GM23338 (cell line): ENCODE measurements around the gene PDXK.

Experiments
- CREB1 ChIP-seq: fragments of 250-450 bp; sonication (Bioruptor Pico); IDR thresholded peaks from 2 replicates; pipeline ENCODE4 v1.5.0; 2020; ENCODE audit warnings: low read depth, mild to moderate bottlenecking, moderate library complexity
- EZH2 ChIP-seq: fragments of 200-600 bp; sonication (generic); IDR thresholded peaks from one replicate; pipeline ENCODE4 v1.8.0; 2017; ENCODE audit warnings: antibody characterized with exemption, mild to moderate bottlenecking, low read depth; ENCODE audit not compliant: unreplicated experiment
- EZH2phosphoT487 ChIP-seq: fragments of 200-600 bp; sonication (generic); IDR thresholded peaks from one replicate; pipeline ENCODE4 v1.8.1; 2018; ENCODE audit warnings: antibody characterized with exemption; ENCODE audit not compliant: unreplicated experiment
- JUNB ChIP-seq: IDR thresholded peaks from one replicate; pipeline ENCODE4 v1.6.1; 2016; ENCODE audit warnings: antibody characterized with exemption; ENCODE audit not compliant: unreplicated experiment
- POLR2AphosphoS5 ChIP-seq: IDR thresholded peaks from 2 replicates; pipeline ENCODE4 v1.6.1; 2016; ENCODE audit warnings: antibody characterized with exemption, low read depth
- STAT1 ChIP-seq: IDR thresholded peaks from one replicate; pipeline ENCODE4 v1.6.1; 2016; ENCODE audit warnings: antibody characterized with exemption; ENCODE audit not compliant: unreplicated experiment
- ZNF114 ChIP-seq: fragments of 250-450 bp; sonication (Bioruptor Pico); IDR thresholded peaks from 2 replicates; pipeline ENCODE4 v1.5.0; 2020; ENCODE audit warnings: mild to moderate bottlenecking, moderate library complexity
- ZNF331 ChIP-seq: fragments of 250-450 bp; sonication (Bioruptor Pico); IDR thresholded peaks from 2 replicates; pipeline ENCODE4 v1.5.0; 2020; ENCODE audit warnings: low read depth, mild to moderate bottlenecking, moderate library complexity
- TF ChIP-seq, protein P1 (sequence below), 2 experiments: fragments of 200-600 bp in 1 of 2; sonication (generic) in 1 of 2; conservative IDR thresholded peaks; 2 replicates each; pipeline versions ENCODE4 v1.5.1 to v1.6.1; 2016 to 2017; ENCODE audit warnings: antibody characterized with exemption in 2 of 2, low read depth in 2 of 2, mild to moderate bottlenecking in 2 of 2, moderate library complexity in 1 of 2
- TF ChIP-seq, protein P2 (sequence below): IDR thresholded peaks from one replicate; pipeline ENCODE4 v1.6.1; 2018; ENCODE audit warnings: antibody characterized with exemption; ENCODE audit not compliant: unreplicated experiment
- TF ChIP-seq, protein P3 (sequence below): IDR thresholded peaks from 2 replicates; pipeline ENCODE4 v1.6.1; 2016; ENCODE audit warnings: antibody characterized with exemption
- TF ChIP-seq, protein P4 (sequence below): fragments of 250-450 bp; sonication (Bioruptor Pico); IDR thresholded peaks from 2 replicates; pipeline ENCODE4 v1.5.0; 2020; ENCODE audit warnings: mild to moderate bottlenecking, moderate library complexity

DNA sequence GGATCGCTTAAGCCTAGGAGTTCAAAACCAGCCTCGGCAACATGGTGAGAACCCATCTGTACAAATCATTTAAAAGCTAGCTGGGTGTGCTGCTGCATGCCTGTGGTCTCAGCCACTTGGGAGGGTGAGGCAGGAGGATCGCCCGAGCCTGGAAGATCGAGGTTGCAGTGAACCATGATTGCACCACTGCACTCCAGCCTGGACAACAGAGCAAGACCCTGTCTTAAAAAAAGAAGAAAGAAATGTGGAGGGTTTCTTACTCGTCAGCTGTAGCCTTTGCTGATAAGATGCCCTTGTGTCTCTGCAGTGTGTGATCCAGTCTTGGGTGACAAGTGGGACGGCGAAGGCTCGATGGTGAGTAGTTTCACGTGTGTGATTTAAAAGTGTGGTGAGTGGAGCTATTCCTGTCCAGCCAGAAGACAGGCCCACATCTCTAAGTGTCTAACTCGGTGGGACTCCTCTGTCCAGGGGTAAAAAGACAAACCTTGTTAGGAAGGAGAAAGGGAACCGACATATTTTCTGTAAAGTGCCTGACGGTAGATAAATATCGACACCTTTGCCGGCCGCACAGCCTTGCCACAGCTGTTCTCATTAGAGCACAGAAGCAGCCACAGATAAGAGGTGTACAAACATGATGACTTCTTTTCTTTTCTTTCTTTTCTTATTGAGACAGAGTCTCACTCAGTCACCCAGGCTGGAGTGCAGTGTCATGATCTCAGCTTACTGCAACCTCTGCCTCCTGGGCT lies 27.0 kb downstream of the PDXK start:
- TF ChIP-seq EZH2, result no peak
- TF ChIP-seq, protein P1, sequence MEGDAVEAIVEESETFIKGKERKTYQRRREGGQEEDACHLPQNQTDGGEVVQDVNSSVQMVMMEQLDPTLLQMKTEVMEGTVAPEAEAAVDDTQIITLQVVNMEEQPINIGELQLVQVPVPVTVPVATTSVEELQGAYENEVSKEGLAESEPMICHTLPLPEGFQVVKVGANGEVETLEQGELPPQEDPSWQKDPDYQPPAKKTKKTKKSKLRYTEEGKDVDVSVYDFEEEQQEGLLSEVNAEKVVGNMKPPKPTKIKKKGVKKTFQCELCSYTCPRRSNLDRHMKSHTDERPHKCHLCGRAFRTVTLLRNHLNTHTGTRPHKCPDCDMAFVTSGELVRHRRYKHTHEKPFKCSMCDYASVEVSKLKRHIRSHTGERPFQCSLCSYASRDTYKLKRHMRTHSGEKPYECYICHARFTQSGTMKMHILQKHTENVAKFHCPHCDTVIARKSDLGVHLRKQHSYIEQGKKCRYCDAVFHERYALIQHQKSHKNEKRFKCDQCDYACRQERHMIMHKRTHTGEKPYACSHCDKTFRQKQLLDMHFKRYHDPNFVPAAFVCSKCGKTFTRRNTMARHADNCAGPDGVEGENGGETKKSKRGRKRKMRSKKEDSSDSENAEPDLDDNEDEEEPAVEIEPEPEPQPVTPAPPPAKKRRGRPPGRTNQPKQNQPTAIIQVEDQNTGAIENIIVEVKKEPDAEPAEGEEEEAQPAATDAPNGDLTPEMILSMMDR (conservative IDR thresholded peaks at IDR 0.05; ENCODE audit: low read depth in 2 of 2), result no peak
- TF ChIP-seq, protein P2, sequence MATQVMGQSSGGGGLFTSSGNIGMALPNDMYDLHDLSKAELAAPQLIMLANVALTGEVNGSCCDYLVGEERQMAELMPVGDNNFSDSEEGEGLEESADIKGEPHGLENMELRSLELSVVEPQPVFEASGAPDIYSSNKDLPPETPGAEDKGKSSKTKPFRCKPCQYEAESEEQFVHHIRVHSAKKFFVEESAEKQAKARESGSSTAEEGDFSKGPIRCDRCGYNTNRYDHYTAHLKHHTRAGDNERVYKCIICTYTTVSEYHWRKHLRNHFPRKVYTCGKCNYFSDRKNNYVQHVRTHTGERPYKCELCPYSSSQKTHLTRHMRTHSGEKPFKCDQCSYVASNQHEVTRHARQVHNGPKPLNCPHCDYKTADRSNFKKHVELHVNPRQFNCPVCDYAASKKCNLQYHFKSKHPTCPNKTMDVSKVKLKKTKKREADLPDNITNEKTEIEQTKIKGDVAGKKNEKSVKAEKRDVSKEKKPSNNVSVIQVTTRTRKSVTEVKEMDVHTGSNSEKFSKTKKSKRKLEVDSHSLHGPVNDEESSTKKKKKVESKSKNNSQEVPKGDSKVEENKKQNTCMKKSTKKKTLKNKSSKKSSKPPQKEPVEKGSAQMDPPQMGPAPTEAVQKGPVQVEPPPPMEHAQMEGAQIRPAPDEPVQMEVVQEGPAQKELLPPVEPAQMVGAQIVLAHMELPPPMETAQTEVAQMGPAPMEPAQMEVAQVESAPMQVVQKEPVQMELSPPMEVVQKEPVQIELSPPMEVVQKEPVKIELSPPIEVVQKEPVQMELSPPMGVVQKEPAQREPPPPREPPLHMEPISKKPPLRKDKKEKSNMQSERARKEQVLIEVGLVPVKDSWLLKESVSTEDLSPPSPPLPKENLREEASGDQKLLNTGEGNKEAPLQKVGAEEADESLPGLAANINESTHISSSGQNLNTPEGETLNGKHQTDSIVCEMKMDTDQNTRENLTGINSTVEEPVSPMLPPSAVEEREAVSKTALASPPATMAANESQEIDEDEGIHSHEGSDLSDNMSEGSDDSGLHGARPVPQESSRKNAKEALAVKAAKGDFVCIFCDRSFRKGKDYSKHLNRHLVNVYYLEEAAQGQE, result no peak
- TF ChIP-seq JUNB, result no peak
- no peak for TF ChIP-seq POLR2AphosphoS5
- no peak for TF ChIP-seq ZNF331 (CRISPR knock-in tag)
- TF ChIP-seq, protein P3, sequence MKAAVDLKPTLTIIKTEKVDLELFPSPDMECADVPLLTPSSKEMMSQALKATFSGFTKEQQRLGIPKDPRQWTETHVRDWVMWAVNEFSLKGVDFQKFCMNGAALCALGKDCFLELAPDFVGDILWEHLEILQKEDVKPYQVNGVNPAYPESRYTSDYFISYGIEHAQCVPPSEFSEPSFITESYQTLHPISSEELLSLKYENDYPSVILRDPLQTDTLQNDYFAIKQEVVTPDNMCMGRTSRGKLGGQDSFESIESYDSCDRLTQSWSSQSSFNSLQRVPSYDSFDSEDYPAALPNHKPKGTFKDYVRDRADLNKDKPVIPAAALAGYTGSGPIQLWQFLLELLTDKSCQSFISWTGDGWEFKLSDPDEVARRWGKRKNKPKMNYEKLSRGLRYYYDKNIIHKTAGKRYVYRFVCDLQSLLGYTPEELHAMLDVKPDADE, result no peak
- no peak for TF ChIP-seq CREB1 (CRISPR knock-in tag)
- TF ChIP-seq EZH2phosphoT487, result no peak
- TF ChIP-seq STAT1, result no peak
- TF ChIP-seq ZNF114 (CRISPR knock-in tag), result no peak
- TF ChIP-seq, protein P4, sequence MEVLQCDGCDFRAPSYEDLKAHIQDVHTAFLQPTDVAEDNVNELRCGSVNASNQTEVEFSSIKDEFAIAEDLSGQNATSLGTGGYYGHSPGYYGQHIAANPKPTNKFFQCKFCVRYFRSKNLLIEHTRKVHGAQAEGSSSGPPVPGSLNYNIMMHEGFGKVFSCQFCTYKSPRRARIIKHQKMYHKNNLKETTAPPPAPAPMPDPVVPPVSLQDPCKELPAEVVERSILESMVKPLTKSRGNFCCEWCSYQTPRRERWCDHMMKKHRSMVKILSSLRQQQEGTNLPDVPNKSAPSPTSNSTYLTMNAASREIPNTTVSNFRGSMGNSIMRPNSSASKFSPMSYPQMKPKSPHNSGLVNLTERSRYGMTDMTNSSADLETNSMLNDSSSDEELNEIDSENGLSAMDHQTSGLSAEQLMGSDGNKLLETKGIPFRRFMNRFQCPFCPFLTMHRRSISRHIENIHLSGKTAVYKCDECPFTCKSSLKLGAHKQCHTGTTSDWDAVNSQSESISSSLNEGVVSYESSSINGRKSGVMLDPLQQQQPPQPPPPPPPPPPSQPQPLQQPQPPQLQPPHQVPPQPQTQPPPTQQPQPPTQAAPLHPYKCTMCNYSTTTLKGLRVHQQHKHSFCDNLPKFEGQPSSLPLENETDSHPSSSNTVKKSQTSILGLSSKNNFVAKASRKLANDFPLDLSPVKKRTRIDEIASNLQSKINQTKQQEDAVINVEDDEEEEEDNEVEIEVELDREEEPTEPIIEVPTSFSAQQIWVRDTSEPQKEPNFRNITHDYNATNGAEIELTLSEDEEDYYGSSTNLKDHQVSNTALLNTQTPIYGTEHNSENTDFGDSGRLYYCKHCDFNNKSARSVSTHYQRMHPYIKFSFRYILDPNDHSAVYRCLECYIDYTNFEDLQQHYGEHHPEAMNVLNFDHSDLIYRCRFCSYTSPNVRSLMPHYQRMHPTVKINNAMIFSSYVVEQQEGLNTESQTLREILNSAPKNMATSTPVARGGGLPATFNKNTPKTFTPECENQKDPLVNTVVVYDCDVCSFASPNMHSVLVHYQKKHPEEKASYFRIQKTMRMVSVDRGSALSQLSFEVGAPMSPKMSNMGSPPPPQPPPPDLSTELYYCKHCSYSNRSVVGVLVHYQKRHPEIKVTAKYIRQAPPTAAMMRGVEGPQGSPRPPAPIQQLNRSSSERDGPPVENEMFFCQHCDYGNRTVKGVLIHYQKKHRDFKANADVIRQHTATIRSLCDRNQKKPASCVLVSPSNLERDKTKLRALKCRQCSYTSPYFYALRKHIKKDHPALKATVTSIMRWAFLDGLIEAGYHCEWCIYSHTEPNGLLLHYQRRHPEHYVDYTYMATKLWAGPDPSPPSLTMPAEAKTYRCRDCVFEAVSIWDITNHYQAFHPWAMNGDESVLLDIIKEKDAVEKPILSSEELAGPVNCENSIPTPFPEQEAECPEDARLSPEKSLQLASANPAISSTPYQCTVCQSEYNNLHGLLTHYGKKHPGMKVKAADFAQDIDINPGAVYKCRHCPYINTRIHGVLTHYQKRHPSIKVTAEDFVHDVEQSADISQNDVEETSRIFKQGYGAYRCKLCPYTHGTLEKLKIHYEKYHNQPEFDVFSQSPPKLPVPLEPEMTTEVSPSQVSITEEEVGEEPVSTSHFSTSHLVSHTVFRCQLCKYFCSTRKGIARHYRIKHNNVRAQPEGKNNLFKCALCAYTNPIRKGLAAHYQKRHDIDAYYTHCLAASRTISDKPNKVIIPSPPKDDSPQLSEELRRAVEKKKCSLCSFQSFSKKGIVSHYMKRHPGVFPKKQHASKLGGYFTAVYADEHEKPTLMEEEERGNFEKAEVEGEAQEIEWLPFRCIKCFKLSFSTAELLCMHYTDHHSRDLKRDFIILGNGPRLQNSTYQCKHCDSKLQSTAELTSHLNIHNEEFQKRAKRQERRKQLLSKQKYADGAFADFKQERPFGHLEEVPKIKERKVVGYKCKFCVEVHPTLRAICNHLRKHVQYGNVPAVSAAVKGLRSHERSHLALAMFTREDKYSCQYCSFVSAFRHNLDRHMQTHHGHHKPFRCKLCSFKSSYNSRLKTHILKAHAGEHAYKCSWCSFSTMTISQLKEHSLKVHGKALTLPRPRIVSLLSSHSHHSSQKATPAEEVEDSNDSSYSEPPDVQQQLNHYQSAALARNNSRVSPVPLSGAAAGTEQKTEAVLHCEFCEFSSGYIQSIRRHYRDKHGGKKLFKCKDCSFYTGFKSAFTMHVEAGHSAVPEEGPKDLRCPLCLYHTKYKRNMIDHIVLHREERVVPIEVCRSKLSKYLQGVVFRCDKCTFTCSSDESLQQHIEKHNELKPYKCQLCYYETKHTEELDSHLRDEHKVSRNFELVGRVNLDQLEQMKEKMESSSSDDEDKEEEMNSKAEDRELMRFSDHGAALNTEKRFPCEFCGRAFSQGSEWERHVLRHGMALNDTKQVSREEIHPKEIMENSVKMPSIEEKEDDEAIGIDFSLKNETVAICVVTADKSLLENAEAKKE, result no peak
